Thoracic aorta (tissue), 2 donors: ENCODE measurements around the gene KMT2E. TPM values are rescaled to one million over a fixed set of nuclear protein-coding genes. Genes with fewer than 3 reads are reported as not detected.
"Not testable (repeated sequence)": the region's sequence is repeated elsewhere in the genome, so short reads cannot be mapped to it uniquely, and the experiment has no call there.

Experiments used
- ATAC-seq: fragments of 150-250 bp; one replicate; pipeline ENCODE4 v1.8.0; 2017; ENCODE audit warnings: low read depth; ENCODE audit not compliant: insufficient number of reproducible peaks, low FRiP score
- DNase-seq: peaks from one replicate; pipeline ENCODE4 v3.0.0-alpha.2; 2020; ENCODE audit warnings: low spot score
- H3K27ac ChIP-seq, 2 donors: fragments of 200-600 bp; sonication (generic); 1 replicate in 1 of 2; 2 replicates in 1 of 2; pipeline ENCODE4 v1.5.1; 2016; ENCODE audit warnings: mild to moderate bottlenecking in 2 of 2, moderate library complexity in 2 of 2
- H3K27me3 ChIP-seq: fragments of 200-600 bp; sonication (generic); replicated peaks from 2 replicates; pipeline ENCODE4 v1.6.0; 2016; ENCODE audit warnings: mild to moderate bottlenecking; ENCODE audit not compliant: insufficient read depth
- H3K36me3 ChIP-seq: fragments of 200-600 bp; sonication (generic); one replicate; pipeline ENCODE4 v1.5.1; 2016
- H3K4me1 ChIP-seq, 2 donors: fragments of 200-600 bp; sonication (generic); 1 replicate in 1 of 2; 2 replicates in 1 of 2; pipeline versions ENCODE4 v1.5.1 to v1.6.0; 2016; ENCODE audit warnings: low read depth in 2 of 2, mild to moderate bottlenecking in 1 of 2; ENCODE audit not compliant: control insufficient read depth in 1 of 2
- H3K4me3 ChIP-seq: fragments of 200-600 bp; sonication (generic); 2 replicates; pipeline ENCODE4 v1.5.1; 2016; ENCODE audit warnings: mild to moderate bottlenecking
- H3K9me3 ChIP-seq: fragments of 200-600 bp; sonication (generic); 2 replicates; pipeline ENCODE4 v1.5.1; 2016
- CTCF ChIP-seq: fragments of 200-600 bp; sonication (generic); IDR thresholded peaks from one replicate; pipeline ENCODE4 v1.5.1; 2019; ENCODE audit warnings: antibody characterized with exemption
- total RNA-seq, 2 donors: library from RNA; depleted of rRNA; stranded (reverse); fragments of >200 nt; gene quantifications; one replicate each; pipeline versions ENCODE4 v1.1.0 to v1.2.3, GENCODE V29; 2016

KMT2E gene
- total RNA-seq, 2 donors from 2014 or later, result 139 to 140 TPM

GRCh38 chr7:104985259-104985617, 28.8 kb upstream of the KMT2E start:
- Histone ChIP-seq H3K36me3 (no peaks in the 10 kb centered on the region), H3K27me3 (no peaks in the 10 kb centered on the region), H3K4me3 (no peak overlapping the region), H3K27ac (peak overlapping the region; percentile 97 to 98), H3K9me3 (no peaks in the 10 kb centered on the region), H3K4me1 (peaks cover 28 to 47% of the 10 kb centered on the region in 2 donors)
- no peak for TF ChIP-seq CTCF
- no peak for DNase-seq
- ATAC-seq, result no peak

GRCh38 chr7:104986628-104987259, 27.3 kb upstream of the KMT2E start:
- TF ChIP-seq CTCF, result no peak
- ATAC-seq (no peak), DNase-seq (no peak)
- peaks cover 18 to 45% of the 10 kb centered on the region in 2 donors for H3K4me1 ChIP-seq
- H3K27ac ChIP-seq, result peak overlapping the region in 1 of 2 donors; percentile 97
- H3K4me3 ChIP-seq, result no peak overlapping the region
- H3K36me3 ChIP-seq, result peaks cover 6% of the 10 kb centered on the region
- H3K9me3 ChIP-seq, result no peaks in the 10 kb centered on the region
- H3K27me3 ChIP-seq, result no peaks in the 10 kb centered on the region

- not testable (repeated sequence) for DNase-seq, ATAC-seq, H3K36me3 ChIP-seq, H3K9me3 ChIP-seq, H3K27me3 ChIP-seq, H3K4me3 ChIP-seq
- peak overlapping the region in 1 of 2 donors; percentile 38 for H3K27ac ChIP-seq
- peaks cover 11 to 46% of the 10 kb centered on the region in 2 donors for H3K4me1 ChIP-seq
These were observed 26.6 kb upstream of the KMT2E start for GRCh38 chr7:104987403-104987802.

- ATAC-seq (no peak), DNase-seq (no peak)
- Histone ChIP-seq H3K36me3 (peaks cover 6% of the 10 kb centered on the region), H3K27ac (no peak overlapping the region), H3K4me1 (peaks cover 33 to 52% of the 10 kb centered on the region in 2 donors), H3K9me3 (no peaks in the 10 kb centered on the region), H3K27me3 (no peaks in the 10 kb centered on the region), H3K4me3 (no peak overlapping the region)
- no peak for TF ChIP-seq CTCF
These were observed 23.0 kb upstream of the KMT2E start for GRCh38 chr7:104990983-104991382.

GRCh38 chr7:104992306-104992705, 21.7 kb upstream of the KMT2E start:
- ATAC-seq (no peak), DNase-seq (no peak)
- H3K27me3 ChIP-seq, result no peaks in the 10 kb centered on the region
- TF ChIP-seq CTCF, result no peak
- no peak overlapping the region for H3K4me3 ChIP-seq
- peaks cover 46 to 60% of the 10 kb centered on the region in 2 donors for H3K4me1 ChIP-seq
- peaks cover 6% of the 10 kb centered on the region for H3K36me3 ChIP-seq
- H3K9me3 ChIP-seq, result no peaks in the 10 kb centered on the region
- no peak overlapping the region for H3K27ac ChIP-seq
